Activated naive CD8-positive, alpha-beta T cell (primary cell): Measurements from ENCODE around the gene NNMT.

Source experiments
- H3K27ac Mint-ChIP-seq: one replicate; pipeline ENCODE4 v1.8.0; 2021; ENCODE audit warnings: mixed read lengths
- H3K27me3 Mint-ChIP-seq: one replicate; pipeline ENCODE4 v1.8.0; 2021; ENCODE audit warnings: mixed read lengths
- H3K36me3 Mint-ChIP-seq: one replicate; pipeline ENCODE4 v1.8.0; 2021; ENCODE audit warnings: mixed read lengths
- H3K4me1 Mint-ChIP-seq: one replicate; pipeline ENCODE4 v1.8.0; 2021; ENCODE audit warnings: low read depth, mixed read lengths
- H3K4me3 Mint-ChIP-seq: one replicate; pipeline ENCODE4 v1.8.0; 2021; ENCODE audit warnings: mild to moderate bottlenecking, mixed read lengths
- H3K9me3 Mint-ChIP-seq: one replicate; pipeline ENCODE4 v1.8.0; 2021; ENCODE audit warnings: low read depth, mixed read lengths

Gene NNMT

GRCh38 chr11:114259124-114259526 is 37.1 kb upstream of the NNMT start:
- Mint-ChIP-seq H3K27me3 (no peaks in the 10 kb centered on the region), H3K9me3 (no peaks in the 10 kb centered on the region), H3K36me3 (no peaks in the 10 kb centered on the region), H3K27ac (no peak overlapping the region), H3K4me3 (no peak overlapping the region), H3K4me1 (no peaks in the 10 kb centered on the region)

- no peaks in the 10 kb centered on the region for H3K9me3 Mint-ChIP-seq
- no peaks in the 10 kb centered on the region for H3K4me1 Mint-ChIP-seq
- no peak overlapping the region for H3K27ac Mint-ChIP-seq
- no peaks in the 10 kb centered on the region for H3K27me3 Mint-ChIP-seq
- no peak overlapping the region for H3K4me3 Mint-ChIP-seq
- no peaks in the 10 kb centered on the region for H3K36me3 Mint-ChIP-seq
These were observed 36.6 kb upstream of the NNMT start for GRCh38 chr11:114259551-114259983.

GRCh38 chr11:114260077-114260476 is 36.1 kb upstream of the NNMT start:
- no peaks in the 10 kb centered on the region for H3K9me3 Mint-ChIP-seq
- no peaks in the 10 kb centered on the region for H3K4me1 Mint-ChIP-seq

GRCh38 chr11:114260483-114260882 is 35.7 kb upstream of the NNMT start:
- Mint-ChIP-seq H3K27ac (no peak overlapping the region), H3K36me3 (no peaks in the 10 kb centered on the region)

More at GRCh38 chr11:114260077-114260476, 36.1 kb upstream of the NNMT start:
- Mint-ChIP-seq H3K36me3 (no peaks in the 10 kb centered on the region), H3K27ac (no peak overlapping the region), H3K4me3 (no peak overlapping the region), H3K27me3 (no peaks in the 10 kb centered on the region)

GRCh38 chr11:114261791-114262190 is 34.4 kb upstream of the NNMT start:
- Mint-ChIP-seq H3K4me3 (no peak overlapping the region), H3K9me3 (no peaks in the 10 kb centered on the region), H3K4me1 (no peaks in the 10 kb centered on the region), H3K27ac (no peak overlapping the region), H3K27me3 (no peaks in the 10 kb centered on the region), H3K36me3 (no peaks in the 10 kb centered on the region)

More at GRCh38 chr11:114260483-114260882, 35.7 kb upstream of the NNMT start:
- H3K4me3 Mint-ChIP-seq, result no peak overlapping the region
- no peaks in the 10 kb centered on the region for H3K27me3 Mint-ChIP-seq
- no peaks in the 10 kb centered on the region for H3K9me3 Mint-ChIP-seq
- no peaks in the 10 kb centered on the region for H3K4me1 Mint-ChIP-seq

- no peak overlapping the region for H3K4me3 Mint-ChIP-seq
- no peak overlapping the region for H3K27ac Mint-ChIP-seq
- no peaks in the 10 kb centered on the region for H3K36me3 Mint-ChIP-seq
- H3K9me3 Mint-ChIP-seq, result no peaks in the 10 kb centered on the region
- no peaks in the 10 kb centered on the region for H3K27me3 Mint-ChIP-seq
- no peaks in the 10 kb centered on the region for H3K4me1 Mint-ChIP-seq
These were observed 33.3 kb upstream of the NNMT start for GRCh38 chr11:114262681-114263512.

- Mint-ChIP-seq H3K27me3 (no peaks in the 10 kb centered on the region), H3K4me3 (no peak overlapping the region)
These were observed 32.6 kb upstream of the NNMT start for GRCh38 chr11:114263513-114264170.

GRCh38 chr11:114264381-114264780 is 31.8 kb upstream of the NNMT start:
- Mint-ChIP-seq H3K27me3 (no peaks in the 10 kb centered on the region), H3K36me3 (no peaks in the 10 kb centered on the region), H3K27ac (no peak overlapping the region), H3K4me1 (no peaks in the 10 kb centered on the region), H3K4me3 (no peak overlapping the region), H3K9me3 (no peaks in the 10 kb centered on the region)

More at GRCh38 chr11:114263513-114264170, 32.6 kb upstream of the NNMT start:
- no peaks in the 10 kb centered on the region for H3K36me3 Mint-ChIP-seq
- H3K27ac Mint-ChIP-seq, result no peak overlapping the region
- no peaks in the 10 kb centered on the region for H3K4me1 Mint-ChIP-seq
- no peaks in the 10 kb centered on the region for H3K9me3 Mint-ChIP-seq

- no peak overlapping the region for H3K27ac Mint-ChIP-seq
- no peaks in the 10 kb centered on the region for H3K27me3 Mint-ChIP-seq
- H3K36me3 Mint-ChIP-seq, result no peaks in the 10 kb centered on the region
- no peaks in the 10 kb centered on the region for H3K4me1 Mint-ChIP-seq
- no peak overlapping the region for H3K4me3 Mint-ChIP-seq
- no peaks in the 10 kb centered on the region for H3K9me3 Mint-ChIP-seq
These were observed 30.9 kb upstream of the NNMT start for GRCh38 chr11:114265122-114265878.

- Mint-ChIP-seq H3K4me3 (no peak overlapping the region), H3K4me1 (no peaks in the 10 kb centered on the region), H3K27ac (no peak overlapping the region), H3K27me3 (peaks cover 19% of the 10 kb centered on the region), H3K9me3 (no peaks in the 10 kb centered on the region), H3K36me3 (no peaks in the 10 kb centered on the region)
These were observed 26.7 kb upstream of the NNMT start for GRCh38 chr11:114269498-114269897.

- no peaks in the 10 kb centered on the region for H3K4me1 Mint-ChIP-seq
These were observed 25.5 kb upstream of the NNMT start for GRCh38 chr11:114270531-114271270.

GRCh38 chr11:114271316-114271715 is 24.9 kb upstream of the NNMT start:
- no peak overlapping the region for H3K27ac Mint-ChIP-seq
- H3K4me1 Mint-ChIP-seq, result no peaks in the 10 kb centered on the region
- peaks cover 22% of the 10 kb centered on the region for H3K27me3 Mint-ChIP-seq
- H3K9me3 Mint-ChIP-seq, result no peaks in the 10 kb centered on the region
- H3K36me3 Mint-ChIP-seq, result no peaks in the 10 kb centered on the region
- no peak overlapping the region for H3K4me3 Mint-ChIP-seq

More at GRCh38 chr11:114270531-114271270, 25.5 kb upstream of the NNMT start:
- H3K4me3 Mint-ChIP-seq, result no peak overlapping the region
- H3K27me3 Mint-ChIP-seq, result peaks cover 22% of the 10 kb centered on the region
- no peaks in the 10 kb centered on the region for H3K36me3 Mint-ChIP-seq
- H3K9me3 Mint-ChIP-seq, result no peaks in the 10 kb centered on the region
- H3K27ac Mint-ChIP-seq, result no peak overlapping the region

GRCh38 chr11:114272311-114272710 is 23.9 kb upstream of the NNMT start:
- H3K36me3 Mint-ChIP-seq, result no peaks in the 10 kb centered on the region
- H3K27me3 Mint-ChIP-seq, result peaks cover 23% of the 10 kb centered on the region
- H3K4me1 Mint-ChIP-seq, result no peaks in the 10 kb centered on the region
- no peaks in the 10 kb centered on the region for H3K9me3 Mint-ChIP-seq
- no peak overlapping the region for H3K27ac Mint-ChIP-seq
- no peak overlapping the region for H3K4me3 Mint-ChIP-seq

- no peaks in the 10 kb centered on the region for H3K4me1 Mint-ChIP-seq
- no peak overlapping the region for H3K27ac Mint-ChIP-seq
- peaks cover 25% of the 10 kb centered on the region for H3K27me3 Mint-ChIP-seq
- H3K4me3 Mint-ChIP-seq, result no peak overlapping the region
- H3K9me3 Mint-ChIP-seq, result no peaks in the 10 kb centered on the region
- H3K36me3 Mint-ChIP-seq, result no peaks in the 10 kb centered on the region
These were observed 23.1 kb upstream of the NNMT start for GRCh38 chr11:114273071-114273470.
